Measurements from ENCODE around the gene NUDT9.
A peak's percentile ranks its signal among the peaks of the same experiment; 100 is the strongest.
"Not testable (repeated sequence)": the region's sequence is repeated elsewhere in the genome, so short reads cannot be mapped to it uniquely, and the experiment has no call there.

NUDT9 gene, protein sequence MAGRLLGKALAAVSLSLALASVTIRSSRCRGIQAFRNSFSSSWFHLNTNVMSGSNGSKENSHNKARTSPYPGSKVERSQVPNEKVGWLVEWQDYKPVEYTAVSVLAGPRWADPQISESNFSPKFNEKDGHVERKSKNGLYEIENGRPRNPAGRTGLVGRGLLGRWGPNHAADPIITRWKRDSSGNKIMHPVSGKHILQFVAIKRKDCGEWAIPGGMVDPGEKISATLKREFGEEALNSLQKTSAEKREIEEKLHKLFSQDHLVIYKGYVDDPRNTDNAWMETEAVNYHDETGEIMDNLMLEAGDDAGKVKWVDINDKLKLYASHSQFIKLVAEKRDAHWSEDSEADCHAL

DNA sequence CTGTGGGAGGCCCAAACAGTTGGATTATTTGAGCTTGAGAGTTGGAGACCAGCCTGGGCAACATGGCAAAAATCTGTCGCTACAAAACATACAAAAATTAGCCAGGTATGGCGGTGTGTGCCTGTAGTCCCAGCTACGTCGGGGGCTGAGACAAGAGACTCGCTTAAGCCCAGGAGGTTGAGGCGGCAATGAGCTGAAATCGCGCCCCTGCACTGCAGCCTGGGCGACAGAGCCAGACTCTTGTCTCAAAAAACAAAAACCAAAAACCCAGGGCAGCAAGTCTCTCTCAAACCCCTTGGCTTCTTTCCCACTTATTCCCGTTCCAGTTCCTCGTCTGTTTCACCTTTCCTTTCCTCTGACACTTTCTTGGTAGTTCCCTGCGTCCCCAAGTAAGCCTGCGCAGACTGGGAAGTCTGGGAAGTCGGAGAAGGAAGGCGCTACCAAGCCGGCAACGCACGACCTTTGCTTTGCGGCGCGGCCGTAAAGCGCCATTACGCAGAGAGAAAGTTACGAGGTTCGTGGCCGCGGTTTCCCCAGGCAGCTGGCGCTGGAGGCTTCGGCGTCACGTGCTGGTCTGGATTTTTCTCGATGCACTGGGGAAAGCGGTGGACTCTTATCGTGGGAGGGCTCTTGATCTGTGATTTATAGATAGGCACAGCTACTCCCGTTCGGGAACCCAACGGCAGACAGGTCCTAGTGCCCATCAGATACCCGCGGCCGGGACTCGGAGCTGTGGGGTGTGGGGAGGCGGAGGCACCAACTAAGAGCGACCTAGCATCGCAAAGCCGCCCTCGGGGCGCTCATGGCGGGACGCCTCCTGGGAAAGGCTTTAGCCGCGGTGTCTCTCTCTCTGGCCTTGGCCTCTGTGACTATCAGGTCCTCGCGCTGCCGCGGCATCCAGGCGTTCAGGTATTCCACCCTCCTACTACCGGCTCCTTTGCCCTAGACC lies at the start of gene NUDT9:
NUDT9 (plus strand) TSS at position 470 of the 949 bp plus-strand sequence; CDS start at position 803, 333 bp downstream.
- peak within 1 kb of the TSS; percentile 80 for H3K4me3 ChIP-seq (ENCODE audit: control insufficient read depth, low read depth, low read length)
- no peak for TF ChIP-seq CTCF (conservative IDR thresholded peaks at IDR 0.05; ENCODE audit: control insufficient read depth, insufficient read depth, low read depth, low read length)
- peak; percentile 97 for DNase-seq (ENCODE audit: low read depth)

- no peak overlapping the region for H3K4me3 ChIP-seq (ENCODE audit: control insufficient read depth, low read depth, low read length)
- peak; percentile 90 for DNase-seq (ENCODE audit: low read depth)
- peak; percentile 80 for TF ChIP-seq CTCF (conservative IDR thresholded peaks at IDR 0.05; ENCODE audit: control insufficient read depth, insufficient read depth, low read depth, low read length)
These were observed 46.6 kb upstream of the NUDT9 start for GRCh38 chr4:87375719-87376291.

DNA sequence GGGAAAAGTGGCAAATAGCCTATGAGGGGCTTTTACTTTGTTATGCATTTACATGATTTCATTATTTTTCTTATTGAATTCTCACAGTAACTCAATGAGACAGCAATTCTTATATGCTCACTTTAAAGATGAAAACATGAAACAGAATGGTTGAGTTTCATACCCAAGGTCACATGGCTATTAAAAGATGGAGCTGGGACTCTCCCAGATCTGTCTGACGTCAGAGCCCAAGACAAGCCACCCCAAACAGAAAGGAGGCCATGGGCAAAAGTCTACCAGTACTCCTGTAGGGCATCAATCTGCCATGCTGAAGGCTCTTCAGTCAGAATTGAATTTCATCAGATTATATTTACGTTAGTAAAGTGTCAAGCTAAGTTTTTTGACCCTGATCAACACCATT lies 44.6 kb upstream of the NUDT9 start:
- DNase-seq (ENCODE audit: low read depth), result no peak
- TF ChIP-seq CTCF (conservative IDR thresholded peaks at IDR 0.05; ENCODE audit: control insufficient read depth, insufficient read depth, low read depth, low read length), result no peak

DNA sequence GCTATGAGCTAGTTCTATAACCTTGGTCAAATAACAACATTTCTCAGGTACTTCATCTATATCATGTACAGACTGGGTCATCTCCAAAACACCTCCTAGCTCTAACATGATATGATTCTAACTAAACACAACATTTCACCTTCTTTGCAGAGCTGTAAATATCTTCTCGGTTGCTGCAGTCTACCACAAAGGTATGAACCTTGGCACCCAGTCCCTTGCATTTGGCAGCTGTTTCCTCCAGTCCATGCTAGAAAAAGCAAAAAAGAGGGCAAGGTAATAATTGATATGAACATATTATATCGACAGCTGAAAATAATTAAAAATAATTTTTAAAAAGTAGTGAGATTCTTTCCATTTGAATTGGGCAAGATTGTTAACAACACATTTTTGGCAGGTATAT lies 40.3 kb upstream of the NUDT9 start:
- DNase-seq (ENCODE audit: low read depth), result no peak
- no peak overlapping the region for H3K4me3 ChIP-seq (ENCODE audit: control insufficient read depth, low read depth, low read length)
- TF ChIP-seq CTCF (conservative IDR thresholded peaks at IDR 0.05; ENCODE audit: control insufficient read depth, insufficient read depth, low read depth, low read length), result no peak

More for the DNA sequence above, 44.6 kb upstream of the NUDT9 start:
- H3K4me3 ChIP-seq (ENCODE audit: control insufficient read depth, low read depth, low read length), result no peak overlapping the region

GRCh38 chr4:87382931-87383330 lies 39.4 kb upstream of the NUDT9 start:
- no peak for DNase-seq (ENCODE audit: low read depth)
- TF ChIP-seq CTCF (conservative IDR thresholded peaks at IDR 0.05; ENCODE audit: control insufficient read depth, insufficient read depth, low read depth, low read length), result no peak
- H3K4me3 ChIP-seq (ENCODE audit: control insufficient read depth, low read depth, low read length), result no peak overlapping the region

DNA sequence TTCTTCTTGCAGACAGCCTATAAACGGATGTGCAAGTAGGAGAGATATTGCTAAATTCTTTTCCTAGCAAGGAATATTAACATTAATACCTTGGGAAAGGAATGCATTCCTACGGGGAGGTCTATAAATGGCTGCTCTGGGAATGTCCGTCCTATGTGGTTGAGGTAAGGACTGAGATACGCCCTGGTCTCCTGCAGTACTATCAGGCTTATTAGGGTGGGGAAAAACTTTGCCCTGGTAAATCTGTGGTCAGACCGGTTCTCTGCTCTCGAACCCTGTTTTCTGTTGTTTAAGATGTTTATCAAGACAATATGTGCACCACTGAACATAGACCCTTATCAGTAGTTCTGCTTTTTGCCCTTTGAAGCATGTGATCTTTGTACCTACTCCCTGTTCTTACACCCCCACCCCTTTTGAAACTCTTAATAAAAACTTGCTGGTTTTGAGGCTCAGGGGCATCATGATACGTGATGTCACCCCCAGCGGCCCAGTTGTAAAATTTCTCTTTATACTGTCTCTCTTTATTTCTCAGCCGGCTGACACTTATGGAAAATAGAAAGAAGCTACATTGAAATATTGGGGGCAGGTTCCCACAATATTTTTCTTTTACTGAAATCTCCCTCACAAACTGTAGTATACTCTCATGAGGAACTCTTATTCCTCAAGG lies 37.8 kb upstream of the NUDT9 start:
- H3K4me3 ChIP-seq (ENCODE audit: control insufficient read depth, low read depth, low read length); DNase-seq (ENCODE audit: low read depth): not testable (repeated sequence)

All from fibroblast of mammary gland (primary cell).